Cortex of kidney (tissue), 1 donor: ENCODE data around the gene ITGA4.
"Not testable (repeated sequence)": the region's sequence is repeated elsewhere in the genome, so short reads cannot be mapped to it uniquely, and the experiment has no call there.

Source experiments
- DNase-seq: peaks from one replicate; lab custom pipeline; 2025; lab: John Stamatoyannopoulos, UW

ITGA4 gene

GRCh38 chr2:181457121-181457740, at the start of gene ITGA4:
TSS of gene ITGA4 (plus strand) at chr2:181457386. CDS start at chr2:181457655, 269 bp downstream.
- DNase-seq = no peak

- no peak for DNase-seq
These were observed 48.3 kb upstream of the ITGA4 start for GRCh38 chr2:181408861-181409260.

- no peak for DNase-seq
These were observed 45.9 kb upstream of the ITGA4 start for GRCh38 chr2:181411105-181411849.

GRCh38 chr2:181419129-181419855, 37.9 kb upstream of the ITGA4 start:
- no peak for DNase-seq

- no peak for DNase-seq
These were observed 36.7 kb upstream of the ITGA4 start for GRCh38 chr2:181420259-181421130.

GRCh38 chr2:181421131-181421458, 36.1 kb upstream of the ITGA4 start:
- no peak for DNase-seq

DNA sequence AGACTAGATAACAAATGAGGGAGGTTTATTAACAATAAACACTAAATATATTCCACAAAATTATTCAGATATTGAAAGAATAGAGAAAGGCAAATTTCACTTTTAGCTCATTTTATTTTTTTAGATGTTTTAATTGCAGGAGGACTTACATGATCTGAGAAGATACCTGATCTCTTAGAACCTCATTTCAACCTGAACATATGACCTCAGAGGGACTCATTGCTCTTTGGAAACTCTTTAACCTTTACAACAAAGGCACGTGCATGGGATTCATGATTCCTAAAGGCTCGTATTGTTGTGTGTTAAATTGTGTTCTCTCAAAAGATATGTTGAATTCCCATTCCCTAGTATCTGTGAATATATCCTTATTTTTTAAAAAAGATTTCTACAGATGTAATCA, 35.7 kb upstream of the ITGA4 start:
- DNase-seq = no peak

DNA sequence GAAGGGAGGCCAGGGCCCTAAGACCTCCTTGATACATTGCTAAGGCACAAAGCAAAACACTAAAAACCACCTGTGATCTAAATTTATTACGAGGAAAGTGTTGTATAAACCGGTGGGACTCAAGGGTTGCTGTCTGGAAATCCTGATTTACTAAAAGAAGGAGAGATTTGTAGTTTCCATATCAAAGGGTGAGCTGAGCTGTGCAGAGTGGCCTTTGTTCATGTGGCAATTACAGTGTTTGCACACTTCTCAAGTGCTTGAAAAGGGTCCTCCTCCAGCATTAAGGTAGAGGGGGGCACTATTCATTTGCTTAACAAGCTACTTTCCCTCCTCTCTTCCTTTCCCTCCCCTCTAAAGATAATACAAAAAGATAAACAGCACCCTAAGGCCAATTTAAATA, 30.5 kb upstream of the ITGA4 start:
- no peak for DNase-seq

DNA sequence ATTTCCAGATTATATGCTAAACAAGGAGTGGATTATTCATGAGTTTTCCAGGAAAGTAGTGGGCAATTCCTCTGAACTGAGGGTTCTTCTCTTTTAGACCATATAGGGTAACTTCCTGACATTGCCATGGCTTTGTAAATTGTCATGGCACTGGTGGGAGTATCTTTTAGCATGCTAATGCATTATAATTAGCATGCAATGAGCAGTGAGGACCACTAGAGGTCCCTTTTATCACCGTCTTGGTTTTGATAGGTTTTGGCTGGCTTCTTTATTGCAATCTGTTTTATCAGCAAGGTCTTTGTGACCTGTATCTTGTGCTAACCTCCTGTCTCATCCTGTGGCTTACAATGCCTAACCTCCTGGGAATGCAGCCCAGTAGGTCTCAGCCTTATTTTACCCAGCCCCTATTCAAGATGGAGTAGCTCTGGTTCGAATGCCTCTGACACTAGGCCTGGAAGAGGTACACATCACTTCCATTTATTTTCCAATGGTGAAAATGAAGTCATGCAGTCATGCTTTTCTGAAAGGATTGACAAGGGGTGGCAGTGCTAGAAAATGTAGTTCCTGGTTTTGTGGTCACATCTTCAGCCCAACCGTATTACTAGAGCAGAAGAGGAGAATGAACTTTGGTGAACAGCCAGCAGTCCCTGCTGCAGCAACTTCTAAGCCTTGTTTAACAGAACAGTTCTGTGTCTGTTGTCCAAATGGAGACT, 26.6 kb upstream of the ITGA4 start:
- no peak for DNase-seq

GRCh38 chr2:181431674-181432073, 25.5 kb upstream of the ITGA4 start:
- DNase-seq = no peak

DNA sequence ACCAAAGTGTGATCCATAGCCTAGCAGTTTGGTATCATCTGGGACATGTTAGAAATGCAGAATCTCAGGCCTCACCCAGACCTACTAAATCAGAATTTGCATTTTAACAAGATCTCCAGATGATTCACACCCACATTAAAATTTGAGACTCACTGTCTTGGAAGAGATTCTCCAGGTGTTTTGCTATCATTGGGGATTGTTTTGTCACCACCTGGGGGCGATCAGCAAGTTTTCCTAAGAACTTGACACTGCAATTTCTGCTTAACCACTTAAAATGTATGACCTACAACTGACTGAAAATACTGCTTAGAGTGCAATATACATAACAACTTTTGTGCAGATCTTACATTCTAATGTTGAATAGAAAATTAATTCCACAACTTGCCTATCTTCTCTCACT, 18.9 kb upstream of the ITGA4 start:
- no peak for DNase-seq

- DNase-seq = no peak
These were observed 16.8 kb upstream of the ITGA4 start for GRCh38 chr2:181440344-181440743.

DNA sequence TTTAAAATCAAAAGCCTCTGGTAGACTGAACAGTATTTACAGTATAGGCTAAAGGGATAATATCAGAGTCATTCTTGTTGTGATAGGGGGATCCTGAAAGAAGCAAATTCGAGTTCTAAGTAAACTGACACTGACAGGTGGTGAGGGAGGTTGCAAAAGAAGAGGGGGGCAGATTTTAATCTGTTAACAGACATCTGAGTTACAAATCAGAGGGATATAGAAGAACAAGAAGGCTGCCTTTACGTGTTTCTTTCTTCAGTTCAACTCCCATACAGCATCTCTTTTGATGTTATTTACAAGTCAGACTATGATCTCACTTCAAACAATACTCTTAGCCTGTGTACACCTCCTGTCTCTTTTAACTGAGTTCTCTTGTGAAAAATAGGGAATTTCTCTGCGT, 16.3 kb upstream of the ITGA4 start:
- no peak for DNase-seq

DNA sequence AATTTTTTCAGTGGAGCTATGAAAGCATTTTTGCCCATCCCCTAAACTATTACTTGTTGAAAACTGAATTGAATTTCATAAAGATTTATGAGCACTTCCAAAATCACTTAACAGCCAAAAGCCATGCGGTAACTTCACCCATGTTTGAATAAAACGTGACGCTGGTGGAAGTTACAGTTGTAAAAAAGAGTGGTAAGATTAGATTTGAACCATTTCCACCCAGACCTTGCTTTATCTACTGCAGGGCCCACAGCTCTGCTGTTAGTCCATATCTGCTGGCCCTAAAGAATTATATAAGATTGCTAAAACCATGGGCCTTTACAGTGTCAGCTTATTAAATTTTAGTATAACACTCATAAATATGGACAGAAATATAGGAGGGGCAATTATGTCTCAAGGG, 15.5 kb upstream of the ITGA4 start:
- DNase-seq = no peak

- DNase-seq = no peak
These were observed 12.5 kb upstream of the ITGA4 start for GRCh38 chr2:181444654-181445053.

- no peak for DNase-seq
These were observed 10.2 kb upstream of the ITGA4 start for GRCh38 chr2:181446985-181447384.

GRCh38 chr2:181449278-181449677, 7.9 kb upstream of the ITGA4 start:
- not testable (repeated sequence) for DNase-seq

GRCh38 chr2:181454686-181455450, 2.3 kb upstream of the ITGA4 start:
- no peak for DNase-seq

DNA sequence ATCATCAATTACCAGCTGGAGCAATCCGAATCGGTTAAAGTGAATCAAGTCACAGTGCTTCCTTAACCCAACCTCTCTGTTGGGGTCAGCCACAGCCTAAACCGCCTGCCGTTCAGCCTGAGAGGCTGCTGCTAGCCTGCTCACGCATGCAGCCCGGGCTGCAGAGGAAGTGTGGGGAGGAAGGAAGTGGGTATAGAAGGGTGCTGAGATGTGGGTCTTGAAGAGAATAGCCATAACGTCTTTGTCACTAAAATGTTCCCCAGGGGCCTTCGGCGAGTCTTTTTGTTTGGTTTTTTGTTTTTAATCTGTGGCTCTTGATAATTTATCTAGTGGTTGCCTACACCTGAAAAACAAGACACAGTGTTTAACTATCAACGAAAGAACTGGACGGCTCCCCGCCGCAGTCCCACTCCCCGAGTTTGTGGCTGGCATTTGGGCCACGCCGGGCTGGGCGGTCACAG, 496 bp upstream of the ITGA4 start:
- no peak for DNase-seq

GRCh38 chr2:181457741-181458425, 697 bp downstream of the ITGA4 start:
- DNase-seq = no peak
